Measurements from ENCODE around the gene MMP7. TPM values are rescaled to one million over a fixed set of nuclear protein-coding genes. Genes with fewer than 3 reads are reported as not detected.

MMP7 gene
- 1,380 TPM for total RNA-seq
- polyA plus RNA-seq (ENCODE audit: insufficient read depth, low read depth, low replicate concordance) = 101 TPM
- long read RNA-seq, donor 1, partial matches to known transcripts = 0 of 3 reads
- long read RNA-seq, donor 1, other reads (novel, unspliced or antisense) = 0 of 3 reads
- long read RNA-seq, donor 2, transcript MMP7-201 (6 exons, 1,125 nt) = major isoform, 6 of 6 reads
- long read RNA-seq, donor 2, partial matches to known transcripts = 0 of 6 reads
- long read RNA-seq, donor 2, other reads (novel, unspliced or antisense) = 0 of 6 reads
- long read RNA-seq, donor 3, transcript MMP7-201 (6 exons, 1,125 nt) = major isoform, 11 of 11 reads
- long read RNA-seq, donor 3, partial matches to known transcripts = 0 of 11 reads
- long read RNA-seq, donor 3, other reads (novel, unspliced or antisense) = 0 of 11 reads
- long read RNA-seq, donor 4, partial matches to known transcripts = 0 of 4 reads
- long read RNA-seq, donor 4, other reads (novel, unspliced or antisense) = 0 of 4 reads
- long read RNA-seq, donor 5 = 0 reads
- long read RNA-seq, donor 6, transcript MMP7-201 (6 exons, 1,125 nt) = major isoform, 27 of 33 reads
- long read RNA-seq, donor 6, partial matches to known transcripts = 5 of 33 reads
- long read RNA-seq, donor 6, other reads (novel, unspliced or antisense) = 0 of 33 reads
- long read RNA-seq, donor 7, transcript MMP7-201 (6 exons, 1,125 nt) = major isoform, 394 of 445 reads
- long read RNA-seq, donor 7, partial matches to known transcripts = 40 of 445 reads
- long read RNA-seq, donor 7, other reads (novel, unspliced or antisense) = 11 of 445 reads
- long read RNA-seq, donor 8, transcript MMP7-201 (6 exons, 1,125 nt) = major isoform, 10 of 16 reads
- long read RNA-seq, donor 8, partial matches to known transcripts = 5 of 16 reads
- long read RNA-seq, donor 8, other reads (novel, unspliced or antisense) = 0 of 16 reads
- long read RNA-seq, donor 9, partial matches to known transcripts = 0 of 4 reads
- long read RNA-seq, donor 9, other reads (novel, unspliced or antisense) = 0 of 4 reads
- long read RNA-seq, donor 10, transcript MMP7-201 (6 exons, 1,125 nt) = major isoform, 29 of 38 reads
- long read RNA-seq, donor 10, partial matches to known transcripts = 6 of 38 reads
- long read RNA-seq, donor 10, other reads (novel, unspliced or antisense) = 0 of 38 reads

- no peaks in the 10 kb centered on the region for H3K9me3 ChIP-seq (ENCODE audit: control insufficient read depth in 2 of 3, insufficient read depth in 1 of 3, low read length in 3 of 3)
- H3K27ac ChIP-seq (ENCODE audit: low read depth in 2 of 2, low read length in 2 of 2) = no peak within 1 kb of the TSS
- peak within 1 kb of the TSS in 1 of 3 donors; percentile 30 for H3K4me3 ChIP-seq (ENCODE audit: low read length in 3 of 3)
- FAIRE-seq (no peak), DNase-seq (peak in 2 of 5 donors; percentile 24 to 40)
- intact Hi-C loops (cut with DNase I) = no loop called here
- H3K36me3 ChIP-seq (ENCODE audit: control insufficient read depth in 2 of 3, insufficient read depth in 3 of 3, low read length in 3 of 3) = no peaks in the 10 kb centered on the region
- H3K4me1 ChIP-seq (ENCODE audit: control insufficient read depth in 2 of 3, insufficient read depth in 2 of 3, low read depth in 1 of 3, low read length in 3 of 3) = no peaks in the 10 kb centered on the region
- no peaks in the 10 kb centered on the region for H3K27me3 ChIP-seq (ENCODE audit: control insufficient read depth, insufficient read depth, low read length)
- TF ChIP-seq, protein P1, sequence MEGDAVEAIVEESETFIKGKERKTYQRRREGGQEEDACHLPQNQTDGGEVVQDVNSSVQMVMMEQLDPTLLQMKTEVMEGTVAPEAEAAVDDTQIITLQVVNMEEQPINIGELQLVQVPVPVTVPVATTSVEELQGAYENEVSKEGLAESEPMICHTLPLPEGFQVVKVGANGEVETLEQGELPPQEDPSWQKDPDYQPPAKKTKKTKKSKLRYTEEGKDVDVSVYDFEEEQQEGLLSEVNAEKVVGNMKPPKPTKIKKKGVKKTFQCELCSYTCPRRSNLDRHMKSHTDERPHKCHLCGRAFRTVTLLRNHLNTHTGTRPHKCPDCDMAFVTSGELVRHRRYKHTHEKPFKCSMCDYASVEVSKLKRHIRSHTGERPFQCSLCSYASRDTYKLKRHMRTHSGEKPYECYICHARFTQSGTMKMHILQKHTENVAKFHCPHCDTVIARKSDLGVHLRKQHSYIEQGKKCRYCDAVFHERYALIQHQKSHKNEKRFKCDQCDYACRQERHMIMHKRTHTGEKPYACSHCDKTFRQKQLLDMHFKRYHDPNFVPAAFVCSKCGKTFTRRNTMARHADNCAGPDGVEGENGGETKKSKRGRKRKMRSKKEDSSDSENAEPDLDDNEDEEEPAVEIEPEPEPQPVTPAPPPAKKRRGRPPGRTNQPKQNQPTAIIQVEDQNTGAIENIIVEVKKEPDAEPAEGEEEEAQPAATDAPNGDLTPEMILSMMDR (IDR thresholded peaks at IDR 0.05; ENCODE audit: borderline replicate concordance, extremely low read depth, insufficient read depth) = no peak
- H3K9ac ChIP-seq (ENCODE audit: low read length in 3 of 3) = no peak within 1 kb of the TSS
Measured at GRCh38 chr11:102530558-102530957, at the start of gene MMP7. TSS of gene MMP7 (minus strand) at chr11:102530747. CDS start at chr11:102530700, 47 bp downstream.

DNA sequence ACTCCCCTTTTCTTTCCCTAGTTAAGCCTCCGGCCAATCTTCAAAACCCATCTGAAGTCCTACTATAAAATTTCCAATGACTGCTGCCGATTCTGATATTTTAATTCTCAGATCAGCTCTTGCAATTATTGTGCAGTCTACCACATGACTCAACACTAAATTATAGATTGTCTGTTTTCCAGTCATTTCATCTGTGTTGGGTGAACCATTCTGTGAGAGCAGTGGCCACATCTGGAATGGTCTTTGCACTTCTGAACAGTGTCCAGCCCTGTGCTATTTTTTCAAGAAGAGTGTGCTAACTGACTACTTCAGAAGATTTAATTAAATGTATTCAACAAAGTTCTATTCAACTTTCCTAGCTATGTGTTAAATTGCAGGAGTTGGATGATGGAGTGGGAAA lies 47.2 kb upstream of the MMP7 start:
- Histone ChIP-seq H3K36me3 (ENCODE audit: control insufficient read depth in 2 of 3, insufficient read depth in 3 of 3, low read length in 3 of 3) (no peaks in the 10 kb centered on the region), H3K27ac (ENCODE audit: low read depth in 2 of 2, low read length in 2 of 2) (no peak overlapping the region), H3K9ac (ENCODE audit: low read length in 3 of 3) (no peak overlapping the region), H3K27me3 (ENCODE audit: control insufficient read depth, insufficient read depth, low read length) (no peaks in the 10 kb centered on the region), H3K4me1 (ENCODE audit: control insufficient read depth in 2 of 3, insufficient read depth in 2 of 3, low read depth in 1 of 3, low read length in 3 of 3) (peaks cover 0 to 3% (median 3%) of the 10 kb centered on the region in 3 donors), H3K9me3 (ENCODE audit: control insufficient read depth in 2 of 3, insufficient read depth in 1 of 3, low read length in 3 of 3) (no peaks in the 10 kb centered on the region), H3K4me3 (ENCODE audit: low read length in 3 of 3) (no peak overlapping the region)
- TF ChIP-seq, protein P1 (IDR thresholded peaks at IDR 0.05; ENCODE audit: borderline replicate concordance, extremely low read depth, insufficient read depth) = no peak
- intact Hi-C loops (cut with DNase I) = no loop called here
- FAIRE-seq (no peak), DNase-seq (no peak)

DNA sequence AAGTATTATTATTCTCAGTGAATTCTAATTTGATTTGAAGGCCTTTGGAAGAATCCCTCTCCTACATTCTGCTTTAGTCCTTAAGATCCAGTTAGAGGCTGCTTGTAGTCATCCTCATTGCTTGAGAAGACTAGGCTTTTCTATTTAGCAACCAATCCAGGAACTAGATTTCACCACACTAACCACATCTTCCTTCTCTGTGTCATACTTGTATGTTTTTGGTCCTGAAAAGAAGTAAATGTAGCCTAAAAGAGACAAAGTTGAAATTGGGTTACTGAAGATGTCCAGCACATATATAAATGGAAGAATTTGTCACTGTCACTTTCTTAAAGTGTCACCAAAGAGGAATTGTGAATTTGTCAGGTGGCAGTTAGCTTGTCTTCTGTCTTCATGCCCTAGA lies 46.6 kb upstream of the MMP7 start:
- no peaks in the 10 kb centered on the region for H3K9me3 ChIP-seq (ENCODE audit: control insufficient read depth in 2 of 3, insufficient read depth in 1 of 3, low read length in 3 of 3)
- peaks cover 0 to 3% (median 0%) of the 10 kb centered on the region in 3 donors for H3K4me1 ChIP-seq (ENCODE audit: control insufficient read depth in 2 of 3, insufficient read depth in 2 of 3, low read depth in 1 of 3, low read length in 3 of 3)
- H3K36me3 ChIP-seq (ENCODE audit: control insufficient read depth in 2 of 3, insufficient read depth in 3 of 3, low read length in 3 of 3) = no peaks in the 10 kb centered on the region
- TF ChIP-seq, protein P1 (IDR thresholded peaks at IDR 0.05; ENCODE audit: borderline replicate concordance, extremely low read depth, insufficient read depth) = no peak
- no peaks in the 10 kb centered on the region for H3K27me3 ChIP-seq (ENCODE audit: control insufficient read depth, insufficient read depth, low read length)
- H3K9ac ChIP-seq (ENCODE audit: low read length in 3 of 3) = no peak overlapping the region
- H3K27ac ChIP-seq (ENCODE audit: low read depth in 2 of 2, low read length in 2 of 2) = no peak overlapping the region
- H3K4me3 ChIP-seq (ENCODE audit: low read length in 3 of 3) = no peak overlapping the region
- intact Hi-C loops (cut with DNase I) = no loop called here
- DNase-seq (no peak), FAIRE-seq (no peak)
